ENCODE measurements around the gene MAP7D2. TPM values are rescaled to one million over a fixed set of nuclear protein-coding genes. Genes with fewer than 3 reads are reported as not detected.

The MAP7D2 gene
- total RNA-seq, 1 donor = not detected

- no peak for DNase-seq (ENCODE audit: low read depth)
- no peak overlapping the region for H3K4me3 ChIP-seq (ENCODE audit: low read depth, low read length)
- TF ChIP-seq CTCF (IDR thresholded peaks at IDR 0.05; ENCODE audit: insufficient read depth, low read depth, low read length) = no peak
These were observed 101.3 kb downstream of the MAP7D2 start for GRCh38 chrX:20015422-20015821.

GRCh38 chrX:20011608-20012007 is 105.1 kb downstream of the MAP7D2 start:
- DNase-seq (ENCODE audit: low read depth) = no peak
- TF ChIP-seq CTCF (IDR thresholded peaks at IDR 0.05; ENCODE audit: insufficient read depth, low read depth, low read length) = no peak
- H3K4me3 ChIP-seq (ENCODE audit: low read depth, low read length) = no peak overlapping the region

GRCh38 chrX:20007962-20008622 is 108.6 kb downstream of the MAP7D2 start:
- DNase-seq (ENCODE audit: low read depth) = no peak
- H3K4me3 ChIP-seq (ENCODE audit: low read depth, low read length) = no peak overlapping the region
- no peak for TF ChIP-seq CTCF (IDR thresholded peaks at IDR 0.05; ENCODE audit: insufficient read depth, low read depth, low read length)

- H3K4me3 ChIP-seq (ENCODE audit: low read depth, low read length) = no peak overlapping the region
- DNase-seq (ENCODE audit: low read depth) = no peak
- TF ChIP-seq CTCF (IDR thresholded peaks at IDR 0.05; ENCODE audit: insufficient read depth, low read depth, low read length) = no peak
These were observed 110.8 kb downstream of the MAP7D2 start for GRCh38 chrX:20005883-20006282.

GRCh38 chrX:20001588-20001987 is 115.1 kb downstream of the MAP7D2 start:
- H3K4me3 ChIP-seq (ENCODE audit: low read depth, low read length) = no peak overlapping the region
- DNase-seq (ENCODE audit: low read depth) = no peak
- TF ChIP-seq CTCF (IDR thresholded peaks at IDR 0.05; ENCODE audit: insufficient read depth, low read depth, low read length) = no peak

- DNase-seq (ENCODE audit: low read depth) = no peak
- TF ChIP-seq CTCF (IDR thresholded peaks at IDR 0.05; ENCODE audit: insufficient read depth, low read depth, low read length) = no peak
- H3K4me3 ChIP-seq (ENCODE audit: low read depth, low read length) = peak overlapping the region; percentile 32
These were observed 125.4 kb downstream of the MAP7D2 start for GRCh38 chrX:19991350-19991718.
